ENCODE data around the gene TWNK.

Gene TWNK

DNA sequence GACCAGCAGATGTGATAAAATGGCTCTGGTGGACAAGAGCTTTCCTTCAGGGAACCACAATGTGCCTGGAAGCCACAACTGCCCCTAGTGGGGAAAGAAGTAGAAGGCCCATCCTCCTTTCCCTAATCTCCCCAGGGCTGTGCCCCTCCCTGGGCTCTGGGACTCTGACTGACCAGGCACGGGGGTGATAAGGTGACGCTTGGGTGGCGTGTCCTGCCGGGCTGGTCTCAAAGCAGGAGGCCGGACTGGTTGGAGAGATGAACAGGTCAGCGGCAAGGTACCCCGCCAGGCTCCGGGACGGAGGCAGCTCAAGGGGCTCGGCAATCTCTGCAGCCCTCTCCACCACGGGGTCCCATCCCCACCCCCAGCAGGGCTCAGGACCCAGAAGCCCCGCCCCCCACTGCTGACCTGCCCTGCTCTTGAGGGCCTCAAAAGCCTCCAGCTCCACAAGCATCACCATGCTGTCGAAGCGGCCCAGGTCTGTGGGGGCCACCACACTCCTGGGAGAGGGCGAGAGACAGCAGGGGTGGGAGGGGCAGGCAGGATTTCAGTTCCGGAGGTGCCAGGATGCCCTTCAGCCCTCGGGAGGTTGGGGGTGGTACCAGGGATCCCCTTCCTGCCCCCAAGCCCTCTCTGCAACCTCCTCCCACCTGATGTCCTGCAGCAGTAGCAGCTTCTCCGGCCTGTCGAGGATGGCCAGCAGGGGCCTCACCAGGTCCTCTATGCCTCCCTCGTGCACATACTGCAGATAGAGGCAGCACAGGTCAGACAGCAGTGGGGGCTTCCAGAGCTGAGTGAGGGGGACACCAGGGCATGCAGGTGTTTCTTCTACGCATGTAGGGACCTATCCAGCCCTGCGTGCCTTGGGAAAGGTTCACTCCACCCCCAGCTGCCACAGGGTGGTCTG lies 24.4 kb downstream of the TWNK start:
- TF ChIP-seq, protein P1, sequence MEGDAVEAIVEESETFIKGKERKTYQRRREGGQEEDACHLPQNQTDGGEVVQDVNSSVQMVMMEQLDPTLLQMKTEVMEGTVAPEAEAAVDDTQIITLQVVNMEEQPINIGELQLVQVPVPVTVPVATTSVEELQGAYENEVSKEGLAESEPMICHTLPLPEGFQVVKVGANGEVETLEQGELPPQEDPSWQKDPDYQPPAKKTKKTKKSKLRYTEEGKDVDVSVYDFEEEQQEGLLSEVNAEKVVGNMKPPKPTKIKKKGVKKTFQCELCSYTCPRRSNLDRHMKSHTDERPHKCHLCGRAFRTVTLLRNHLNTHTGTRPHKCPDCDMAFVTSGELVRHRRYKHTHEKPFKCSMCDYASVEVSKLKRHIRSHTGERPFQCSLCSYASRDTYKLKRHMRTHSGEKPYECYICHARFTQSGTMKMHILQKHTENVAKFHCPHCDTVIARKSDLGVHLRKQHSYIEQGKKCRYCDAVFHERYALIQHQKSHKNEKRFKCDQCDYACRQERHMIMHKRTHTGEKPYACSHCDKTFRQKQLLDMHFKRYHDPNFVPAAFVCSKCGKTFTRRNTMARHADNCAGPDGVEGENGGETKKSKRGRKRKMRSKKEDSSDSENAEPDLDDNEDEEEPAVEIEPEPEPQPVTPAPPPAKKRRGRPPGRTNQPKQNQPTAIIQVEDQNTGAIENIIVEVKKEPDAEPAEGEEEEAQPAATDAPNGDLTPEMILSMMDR (IDR thresholded peaks at IDR 0.05; ENCODE audit: low read depth, low read length, missing control alignments): peak; percentile 6
- no peak for DNase-seq (ENCODE audit: low read depth)
- no peak overlapping the region for H3K4me3 ChIP-seq (ENCODE audit: low read depth, low read length)

DNA sequence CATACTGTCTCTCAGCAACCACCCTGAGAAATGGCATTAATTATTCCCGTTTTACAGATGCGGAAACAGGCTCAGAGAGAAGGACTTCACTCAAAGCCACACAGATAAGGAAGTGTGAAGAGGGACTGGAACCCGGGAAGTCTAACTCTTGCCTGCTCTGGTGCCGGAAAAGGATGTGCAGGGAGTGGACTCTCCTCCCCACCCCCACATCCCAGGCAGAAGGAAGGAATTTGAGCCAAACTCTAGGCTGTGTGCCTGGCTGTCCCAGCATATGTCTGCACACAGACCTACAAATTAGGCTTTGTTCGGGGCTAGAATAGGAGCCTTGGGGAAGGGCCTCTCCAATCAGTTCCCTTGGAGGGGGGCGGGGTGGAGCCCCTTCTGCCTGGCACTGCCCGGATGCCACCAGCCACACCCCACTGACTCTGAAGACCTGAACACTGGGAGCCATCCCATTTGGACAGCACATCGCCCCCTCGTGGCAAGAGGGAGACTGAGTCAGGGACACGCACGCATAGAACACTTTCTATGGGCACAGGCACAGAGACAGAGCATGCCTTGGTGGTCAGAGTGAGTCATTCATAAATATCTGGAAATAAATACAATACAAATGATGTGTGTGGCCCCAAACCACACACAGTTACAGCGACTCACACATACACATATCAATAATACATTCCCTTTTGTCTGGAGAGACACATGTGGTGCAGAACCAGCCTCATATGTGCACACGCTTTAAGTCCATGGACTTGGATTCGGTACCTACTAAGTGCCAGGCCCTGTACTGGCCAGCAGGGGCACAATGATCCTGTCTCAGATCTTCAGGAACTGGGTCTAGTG lies 25.4 kb downstream of the TWNK start:
- no peak for DNase-seq (ENCODE audit: low read depth)
- TF ChIP-seq, protein P1 (IDR thresholded peaks at IDR 0.05; ENCODE audit: low read depth, low read length, missing control alignments): peak; percentile 83
- H3K4me3 ChIP-seq (ENCODE audit: low read depth, low read length): no peak overlapping the region

- TF ChIP-seq, protein P1 (IDR thresholded peaks at IDR 0.05; ENCODE audit: low read depth, low read length, missing control alignments): no peak
- no peak for DNase-seq (ENCODE audit: low read depth)
Observed at GRCh38 chr10:101013365-101013825, 26.1 kb downstream of the TWNK start.

GRCh38 chr10:101014230-101014884 lies 27.0 kb downstream of the TWNK start:
- H3K4me3 ChIP-seq (ENCODE audit: low read depth, low read length): no peak overlapping the region
- TF ChIP-seq, protein P1 (IDR thresholded peaks at IDR 0.05; ENCODE audit: low read depth, low read length, missing control alignments): peak; percentile 99
- no peak for DNase-seq (ENCODE audit: low read depth)

More at GRCh38 chr10:101013365-101013825, 26.1 kb downstream of the TWNK start:
- no peak overlapping the region for H3K4me3 ChIP-seq (ENCODE audit: low read depth, low read length)

DNA sequence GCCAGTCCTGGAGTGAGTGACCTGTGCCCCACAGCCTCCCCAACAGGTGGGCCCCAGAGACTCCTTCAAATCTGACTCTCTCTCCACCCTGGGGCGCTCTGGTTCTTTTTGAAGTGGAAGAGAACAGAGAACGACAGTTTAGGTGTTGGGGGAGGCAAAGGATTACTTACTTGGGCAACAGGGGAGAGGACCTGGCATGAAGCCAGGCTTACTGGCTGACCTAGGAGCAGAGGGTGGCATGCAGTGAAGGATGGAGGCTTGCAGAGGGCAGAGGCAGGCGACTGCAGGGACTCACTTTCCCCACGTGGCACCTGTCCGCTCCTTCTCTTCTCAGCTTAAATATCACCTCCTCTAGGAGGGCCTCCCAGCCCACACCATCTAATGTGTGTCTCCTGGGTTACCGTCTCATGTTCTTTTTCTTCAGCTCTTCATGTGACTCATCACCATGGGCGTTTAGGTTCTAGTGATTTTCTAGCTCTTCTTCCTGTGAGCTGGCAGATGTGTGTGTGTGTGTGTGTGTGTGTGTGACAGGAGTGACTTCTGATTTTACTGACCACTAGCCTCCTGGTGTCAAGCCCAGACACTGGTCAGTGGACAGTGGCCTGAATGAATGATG lies 27.7 kb downstream of the TWNK start:
- TF ChIP-seq, protein P1 (IDR thresholded peaks at IDR 0.05; ENCODE audit: low read depth, low read length, missing control alignments): no peak
- no peak for DNase-seq (ENCODE audit: low read depth)

GRCh38 chr10:101015582-101015973 lies 28.2 kb downstream of the TWNK start:
- no peak overlapping the region for H3K4me3 ChIP-seq (ENCODE audit: low read depth, low read length)
- no peak for DNase-seq (ENCODE audit: low read depth)
- TF ChIP-seq, protein P1 (IDR thresholded peaks at IDR 0.05; ENCODE audit: low read depth, low read length, missing control alignments): no peak

More for the DNA sequence above, 27.7 kb downstream of the TWNK start:
- no peak overlapping the region for H3K4me3 ChIP-seq (ENCODE audit: low read depth, low read length)

Data from GM12864 (cell line).